Measurements from ENCODE around the gene CHRND. TPM values are rescaled to one million over a fixed set of nuclear protein-coding genes. Genes with fewer than 3 reads are reported as not detected.

Gene CHRND
- polyA plus RNA-seq, 3 donors: not detected

DNA sequence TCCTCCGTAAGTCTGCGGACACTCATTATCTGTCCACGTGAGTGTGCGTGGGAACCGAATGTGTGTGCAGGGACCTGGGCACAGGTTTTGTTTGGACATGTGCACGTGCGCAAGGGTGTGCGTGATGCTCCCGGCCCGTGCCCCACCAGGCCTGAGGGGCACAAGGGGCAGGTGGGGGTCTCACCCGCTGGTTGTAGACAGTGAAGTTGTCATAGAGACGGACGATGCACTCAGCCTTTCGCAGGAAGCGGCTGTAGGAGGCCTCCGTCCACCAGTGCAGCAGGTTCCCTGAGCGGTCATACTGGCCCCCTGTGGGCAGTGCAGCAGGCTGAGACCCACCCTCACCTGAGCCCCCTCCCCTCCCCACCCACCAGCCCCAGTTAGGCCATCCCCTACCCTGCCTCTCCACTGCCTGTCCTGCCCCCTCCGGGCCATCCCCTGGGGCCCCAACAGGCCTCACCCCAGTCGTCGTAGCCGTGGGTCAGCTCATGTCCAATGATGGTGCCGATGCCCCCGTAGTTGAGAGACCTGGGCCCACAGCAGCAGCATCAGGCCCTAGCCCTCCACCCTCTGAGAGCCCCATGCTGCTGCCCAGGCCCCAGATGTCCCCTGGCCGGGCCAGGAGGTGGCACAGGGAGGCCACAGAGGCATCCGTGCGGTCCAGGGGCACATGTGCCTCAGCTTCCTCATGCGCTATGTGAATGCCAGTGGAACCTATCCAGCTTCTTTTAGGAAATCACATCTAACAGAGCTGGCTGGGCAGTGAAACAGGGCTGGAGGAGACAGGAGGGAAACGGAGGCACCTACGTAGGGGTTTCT is 44.4 kb upstream of the CHRND start:
- Histone ChIP-seq H3K9me3 (replicated peaks in 1 of 2; ENCODE audit: control insufficient read depth in 1 of 2, insufficient read depth in 1 of 2, low read length in 2 of 2) (no peaks in the 10 kb centered on the region), H4K20me1 (ENCODE audit: insufficient read depth, low read length) (no peaks in the 10 kb centered on the region), H3K27ac (ENCODE audit: low read depth in 1 of 2, low read length in 2 of 2) (no peak overlapping the region), H3K4me2 (replicated peaks; ENCODE audit: extremely low read depth, low read length, poor library complexity, severe bottlenecking) (no peak overlapping the region), H3K4me1 (ENCODE audit: control insufficient read depth in 1 of 2, insufficient read depth in 2 of 2, low read length in 2 of 2) (no peaks in the 10 kb centered on the region), H3K9ac (ENCODE audit: insufficient read depth, low read length, poor library complexity, severe bottlenecking) (no peak overlapping the region), H3K36me3 (replicated peaks in 1 of 2; ENCODE audit: control insufficient read depth in 1 of 2, insufficient read depth in 2 of 2, low read length in 2 of 2) (no peaks in the 10 kb centered on the region), H2AFZ (ENCODE audit: insufficient read depth, low read depth, low read length, poor library complexity, severe bottlenecking) (no peak overlapping the region), H3K79me2 (ENCODE audit: insufficient read depth, low read length) (no peaks in the 10 kb centered on the region), H3K27me3 (ENCODE audit: control insufficient read depth in 2 of 2, insufficient read depth in 2 of 2, low read length in 2 of 2) (peaks cover 4 to 18% of the 10 kb centered on the region in 2 donors), H3K4me3 (replicated peaks in 1 of 3; ENCODE audit: low read depth in 2 of 3, low read length in 3 of 3) (no peak overlapping the region)
- H3K4me1 Mint-ChIP-seq: no peaks in the 10 kb centered on the region
- intact Hi-C loops (cut with micrococcal nuclease): no loop called here
- TF ChIP-seq, protein P1, sequence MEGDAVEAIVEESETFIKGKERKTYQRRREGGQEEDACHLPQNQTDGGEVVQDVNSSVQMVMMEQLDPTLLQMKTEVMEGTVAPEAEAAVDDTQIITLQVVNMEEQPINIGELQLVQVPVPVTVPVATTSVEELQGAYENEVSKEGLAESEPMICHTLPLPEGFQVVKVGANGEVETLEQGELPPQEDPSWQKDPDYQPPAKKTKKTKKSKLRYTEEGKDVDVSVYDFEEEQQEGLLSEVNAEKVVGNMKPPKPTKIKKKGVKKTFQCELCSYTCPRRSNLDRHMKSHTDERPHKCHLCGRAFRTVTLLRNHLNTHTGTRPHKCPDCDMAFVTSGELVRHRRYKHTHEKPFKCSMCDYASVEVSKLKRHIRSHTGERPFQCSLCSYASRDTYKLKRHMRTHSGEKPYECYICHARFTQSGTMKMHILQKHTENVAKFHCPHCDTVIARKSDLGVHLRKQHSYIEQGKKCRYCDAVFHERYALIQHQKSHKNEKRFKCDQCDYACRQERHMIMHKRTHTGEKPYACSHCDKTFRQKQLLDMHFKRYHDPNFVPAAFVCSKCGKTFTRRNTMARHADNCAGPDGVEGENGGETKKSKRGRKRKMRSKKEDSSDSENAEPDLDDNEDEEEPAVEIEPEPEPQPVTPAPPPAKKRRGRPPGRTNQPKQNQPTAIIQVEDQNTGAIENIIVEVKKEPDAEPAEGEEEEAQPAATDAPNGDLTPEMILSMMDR (IDR thresholded peaks at IDR 0.05): no peak
- H3K9me3 Mint-ChIP-seq: peaks cover 0 to 3% (median 0%) of the 10 kb centered on the region in 7 donors
- 95% methylated on average over 26 of the region's 29 CpGs for WGBS (ENCODE audit: insufficient coverage)
- H3K27ac Mint-ChIP-seq: no peak overlapping the region
- no peaks in the 10 kb centered on the region for H3K36me3 Mint-ChIP-seq
- peaks cover 19 to 29% (median 25%) of the 10 kb centered on the region in 3 donors for H3K27me3 Mint-ChIP-seq (ENCODE audit: low read depth in 3 of 3)
- DNase-seq: no peak
- H3K4me3 Mint-ChIP-seq: no peak overlapping the region

GRCh38 chr2:232482301-232483238 is 43.4 kb upstream of the CHRND start:
- Mint-ChIP-seq H3K27ac (no peak overlapping the region), H3K4me1 (no peaks in the 10 kb centered on the region), H3K9me3 (peaks cover 0 to 5% (median 0%) of the 10 kb centered on the region in 7 donors), H3K27me3 (ENCODE audit: low read depth in 3 of 3) (peaks cover 25 to 37% (median 30%) of the 10 kb centered on the region in 3 donors), H3K36me3 (no peaks in the 10 kb centered on the region), H3K4me3 (no peak overlapping the region)
- H3K4me2 ChIP-seq (replicated peaks; ENCODE audit: extremely low read depth, low read length, poor library complexity, severe bottlenecking): no peak overlapping the region
- H2AFZ ChIP-seq (ENCODE audit: insufficient read depth, low read depth, low read length, poor library complexity, severe bottlenecking): no peak overlapping the region
- H3K4me1 ChIP-seq (ENCODE audit: control insufficient read depth in 1 of 2, insufficient read depth in 2 of 2, low read length in 2 of 2): no peaks in the 10 kb centered on the region
- TF ChIP-seq, protein P1 (IDR thresholded peaks at IDR 0.05): no peak
- peaks cover 8 to 25% of the 10 kb centered on the region in 2 donors for H3K27me3 ChIP-seq (ENCODE audit: control insufficient read depth in 2 of 2, insufficient read depth in 2 of 2, low read length in 2 of 2)
- WGBS (ENCODE audit: insufficient coverage): 92% methylated on average over 15 of the region's 31 CpGs
- H3K27ac ChIP-seq (ENCODE audit: low read depth in 1 of 2, low read length in 2 of 2): no peak overlapping the region
- H3K4me3 ChIP-seq (replicated peaks in 1 of 3; ENCODE audit: low read depth in 2 of 3, low read length in 3 of 3): no peak overlapping the region
- H4K20me1 ChIP-seq (ENCODE audit: insufficient read depth, low read length): no peaks in the 10 kb centered on the region
- no peak for DNase-seq
- intact Hi-C loops (cut with micrococcal nuclease): no loop called here
- H3K36me3 ChIP-seq (replicated peaks in 1 of 2; ENCODE audit: control insufficient read depth in 1 of 2, insufficient read depth in 2 of 2, low read length in 2 of 2): no peaks in the 10 kb centered on the region
- no peaks in the 10 kb centered on the region for H3K9me3 ChIP-seq (replicated peaks in 1 of 2; ENCODE audit: control insufficient read depth in 1 of 2, insufficient read depth in 1 of 2, low read length in 2 of 2)
- no peaks in the 10 kb centered on the region for H3K79me2 ChIP-seq (ENCODE audit: insufficient read depth, low read length)
- no peak overlapping the region for H3K9ac ChIP-seq (ENCODE audit: insufficient read depth, low read length, poor library complexity, severe bottlenecking)
